Muscle of leg (tissue), 11 donors: Measurements from ENCODE around the gene DOCK8. TPM values are rescaled to one million over a fixed set of nuclear protein-coding genes. Genes with fewer than 3 reads are reported as not detected.

Experiments
- DNase-seq: peaks from one replicate; pipeline ENCODE4 v3.0.0; 2013
- H3K27ac ChIP-seq: one replicate; pipeline ENCODE4 v1.5.1; 2013; ENCODE audit warnings: mild to moderate bottlenecking, low read length, control low read depth
- H3K27me3 ChIP-seq: one replicate; pipeline ENCODE4 v1.6.1; 2013; ENCODE audit warnings: low read length; ENCODE audit not compliant: control insufficient read depth, insufficient read depth
- H3K36me3 ChIP-seq: one replicate; pipeline ENCODE4 v1.6.1; 2013; ENCODE audit warnings: low read length; ENCODE audit not compliant: control insufficient read depth, insufficient read depth
- H3K4me1 ChIP-seq: one replicate; pipeline ENCODE4 v1.6.1; 2013; ENCODE audit warnings: low read length; ENCODE audit not compliant: control insufficient read depth, insufficient read depth
- H3K4me3 ChIP-seq: one replicate; pipeline ENCODE4 v1.5.1; 2013; ENCODE audit warnings: low read length, control low read depth
- H3K9me3 ChIP-seq: replicated peaks from 2 replicates; pipeline ENCODE4 v1.6.1; 2013; ENCODE audit warnings: low read depth, low read length; ENCODE audit not compliant: control insufficient read depth
- WGBS: methylation state at CpG from one replicate; pipeline ENCODE4 v1.1.5; 2013; ENCODE audit warnings: missing lambda C conversion rate; ENCODE audit not compliant: insufficient coverage; 5-methylcytosine and 5-hydroxymethylcytosine counted together
- polyA plus RNA-seq, 8 donors: library from polyadenylated mRNA; unstranded; fragments of 120-200 nt; gene quantifications; one replicate each; pipeline versions ENCODE4 v1.2.1 to v1.2.3, GENCODE V29; 2013; ENCODE audit warnings: inconsistent platforms in 1 of 8, low replicate concordance in 1 of 8; ENCODE audit not compliant: insufficient read length in 8 of 8, insufficient read depth in 1 of 8
- total RNA-seq: library from RNA; stranded (reverse); fragments of 120-200 nt; gene quantifications from one replicate; pipeline ENCODE4 v1.2.4, GENCODE V29; 2013

The DOCK8 gene
- total and polyA plus RNA-seq, 9 donors = 3.2 to 8.4 (median 5.7) TPM

- Histone ChIP-seq H3K4me1 (no peaks in the 10 kb centered on the region), H3K27ac (no peak overlapping the region), H3K9me3 (no peaks in the 10 kb centered on the region), H3K4me3 (no peak overlapping the region), H3K36me3 (no peaks in the 10 kb centered on the region), H3K27me3 (no peaks in the 10 kb centered on the region)
- DNase-seq = no peak
- WGBS = no CpG with 5 or more reads among the region's 4 CpGs
Observed at GRCh38 chr9:279674-280073, 65.0 kb downstream of the DOCK8 start.

- WGBS = 30% methylated on average over 2 of the region's 8 CpGs
- H3K4me1 ChIP-seq = no peaks in the 10 kb centered on the region
- no peaks in the 10 kb centered on the region for H3K27me3 ChIP-seq
- no peaks in the 10 kb centered on the region for H3K36me3 ChIP-seq
- no peak overlapping the region for H3K4me3 ChIP-seq
- DNase-seq = no peak
- H3K27ac ChIP-seq = no peak overlapping the region
- no peaks in the 10 kb centered on the region for H3K9me3 ChIP-seq
Observed at GRCh38 chr9:281741-282645, 67.3 kb downstream of the DOCK8 start.

GRCh38 chr9:286071-286740, 71.5 kb downstream of the DOCK8 start:
- Histone ChIP-seq H3K27me3 (no peaks in the 10 kb centered on the region), H3K4me3 (no peak overlapping the region), H3K36me3 (no peaks in the 10 kb centered on the region), H3K4me1 (no peaks in the 10 kb centered on the region), H3K27ac (no peak overlapping the region), H3K9me3 (no peaks in the 10 kb centered on the region)
- WGBS = 77% methylated on average over 6 of the region's 12 CpGs
- DNase-seq = no peak

GRCh38 chr9:289121-289520, 74.5 kb downstream of the DOCK8 start:
- no CpG with 5 or more reads among the region's 4 CpGs for WGBS
- Histone ChIP-seq H3K36me3 (no peaks in the 10 kb centered on the region), H3K27me3 (no peaks in the 10 kb centered on the region), H3K4me1 (no peaks in the 10 kb centered on the region), H3K27ac (no peak overlapping the region), H3K9me3 (no peaks in the 10 kb centered on the region), H3K4me3 (no peak overlapping the region)
- DNase-seq = no peak

- no peaks in the 10 kb centered on the region for H3K36me3 ChIP-seq
- H3K4me1 ChIP-seq = no peaks in the 10 kb centered on the region
- H3K27ac ChIP-seq = no peak overlapping the region
- DNase-seq = no peak
- no peaks in the 10 kb centered on the region for H3K27me3 ChIP-seq
- no peaks in the 10 kb centered on the region for H3K9me3 ChIP-seq
- no peak overlapping the region for H3K4me3 ChIP-seq
- 67% methylated on average over 1 of the region's 1 CpG for WGBS
Observed at GRCh38 chr9:292915-293314, 78.2 kb downstream of the DOCK8 start.

- no peaks in the 10 kb centered on the region for H3K4me1 ChIP-seq
- no peak overlapping the region for H3K4me3 ChIP-seq
- H3K27me3 ChIP-seq = no peaks in the 10 kb centered on the region
- no peak overlapping the region for H3K27ac ChIP-seq
- H3K36me3 ChIP-seq = no peaks in the 10 kb centered on the region
- DNase-seq = no peak
- H3K9me3 ChIP-seq = no peaks in the 10 kb centered on the region
Observed at GRCh38 chr9:295576-295975, 80.9 kb downstream of the DOCK8 start.

- Histone ChIP-seq H3K27me3 (no peaks in the 10 kb centered on the region), H3K9me3 (no peaks in the 10 kb centered on the region), H3K27ac (no peak overlapping the region), H3K4me3 (no peak overlapping the region), H3K4me1 (no peaks in the 10 kb centered on the region), H3K36me3 (no peaks in the 10 kb centered on the region)
- 86% methylated on average over 2 of the region's 3 CpGs for WGBS
- DNase-seq = no peak
Observed at GRCh38 chr9:296411-296810, 81.7 kb downstream of the DOCK8 start.

GRCh38 chr9:297104-297972, 82.7 kb downstream of the DOCK8 start:
- Histone ChIP-seq H3K27me3 (no peaks in the 10 kb centered on the region), H3K36me3 (no peaks in the 10 kb centered on the region), H3K4me3 (no peak overlapping the region), H3K27ac (no peak overlapping the region), H3K9me3 (no peaks in the 10 kb centered on the region), H3K4me1 (no peaks in the 10 kb centered on the region)
- 54% methylated on average over 2 of the region's 6 CpGs for WGBS
- peak; percentile 31 for DNase-seq

- no CpG with 5 or more reads among the region's 5 CpGs for WGBS
- no peak overlapping the region for H3K4me3 ChIP-seq
- H3K36me3 ChIP-seq = no peaks in the 10 kb centered on the region
- no peak for DNase-seq
- no peaks in the 10 kb centered on the region for H3K4me1 ChIP-seq
- no peaks in the 10 kb centered on the region for H3K27me3 ChIP-seq
- H3K27ac ChIP-seq = no peak overlapping the region
- H3K9me3 ChIP-seq = no peaks in the 10 kb centered on the region
Observed at GRCh38 chr9:303502-303901, 88.8 kb downstream of the DOCK8 start.

- Histone ChIP-seq H3K27ac (peak overlapping the region; percentile 65), H3K4me1 (no peaks in the 10 kb centered on the region), H3K4me3 (no peak overlapping the region), H3K9me3 (no peaks in the 10 kb centered on the region), H3K36me3 (no peaks in the 10 kb centered on the region), H3K27me3 (no peaks in the 10 kb centered on the region)
- DNase-seq = no peak
- no CpG with 5 or more reads among the region's 4 CpGs for WGBS
Observed at GRCh38 chr9:304106-304505, 89.4 kb downstream of the DOCK8 start.
